ENCODE data around the gene XNDC1N. TPM values are rescaled to one million over a fixed set of nuclear protein-coding genes. Genes with fewer than 3 reads are reported as not detected.
"Not testable (repeated sequence)": the region's sequence is repeated elsewhere in the genome, so short reads cannot be mapped to it uniquely, and the experiment has no call there.

The XNDC1N gene
- total RNA-seq, 3 donors from 2014 or later: 10.2 to 14.0 (median 12.8) TPM

DNA sequence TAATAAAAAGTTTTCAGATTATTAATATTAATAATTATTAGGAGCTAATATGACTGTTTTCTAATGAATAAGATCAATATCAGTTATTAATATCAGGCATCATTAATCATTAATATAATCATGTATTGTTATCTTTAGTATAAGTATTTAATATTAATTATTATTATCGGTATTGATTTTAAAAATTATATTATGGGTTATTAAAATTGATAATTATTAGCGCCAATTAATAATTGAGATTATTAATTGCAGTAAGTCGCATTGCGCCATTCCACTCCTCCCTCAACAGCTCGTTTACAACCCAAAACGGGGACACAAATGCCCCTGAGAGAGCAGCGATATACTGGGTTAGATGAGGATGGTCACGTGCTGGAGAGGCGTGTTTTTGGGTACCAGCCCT, 20.2 kb downstream of the XNDC1N start:
- H3K4me1 ChIP-seq: no peaks in the 10 kb centered on the region
- TF ChIP-seq POLR2AphosphoS5 (IDR thresholded peaks at IDR 0.05): no peak
- TF ChIP-seq POLR2A (IDR thresholded peaks at IDR 0.05): no peak
- no peak for DNase-seq (ENCODE audit: low spot score in 2 of 2)
- H3K27me3 ChIP-seq: no peaks in the 10 kb centered on the region
- no peaks in the 10 kb centered on the region for H3K9me3 ChIP-seq
- no peak overlapping the region for H3K4me3 ChIP-seq
- H3K27ac ChIP-seq: no peak overlapping the region
- no peaks in the 10 kb centered on the region for H3K36me3 ChIP-seq
- intact Hi-C loops (cut with DNase I; ENCODE audit: low total_unique reads): no loop called here

DNA sequence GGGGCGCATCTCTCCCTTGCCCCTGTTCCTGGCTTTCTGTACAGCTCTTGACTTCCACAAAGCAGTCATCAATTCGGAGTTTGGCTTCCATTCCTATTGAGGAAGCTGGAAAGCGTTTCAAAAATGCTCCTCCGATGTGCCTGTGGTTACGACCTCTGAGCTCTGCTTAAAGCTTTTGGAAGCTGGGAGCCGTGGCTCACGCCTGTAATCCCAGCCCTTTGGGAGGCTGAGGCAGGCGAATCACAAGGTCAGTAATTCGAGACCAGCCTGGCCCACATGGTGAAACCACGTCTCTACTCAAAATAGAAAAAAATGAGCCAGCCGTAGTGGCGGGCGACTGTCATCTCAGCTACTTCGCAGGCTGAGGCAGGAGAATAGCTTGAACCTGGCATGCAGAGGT, 27.3 kb downstream of the XNDC1N start:
- H3K27ac ChIP-seq; DNase-seq (ENCODE audit: low spot score in 2 of 2); H3K9me3 ChIP-seq; H3K27me3 ChIP-seq; intact Hi-C loops (cut with DNase I; ENCODE audit: low total_unique reads); H3K4me3 ChIP-seq; H3K36me3 ChIP-seq; H3K4me1 ChIP-seq: not testable (repeated sequence)

GRCh38 chr11:71895961-71896360, 32.4 kb downstream of the XNDC1N start:
- intact Hi-C loops (cut with DNase I; ENCODE audit: low total_unique reads): no loop called here
- Histone ChIP-seq H3K36me3 (no peaks in the 10 kb centered on the region), H3K27ac (no peak overlapping the region), H3K4me1 (no peaks in the 10 kb centered on the region), H3K27me3 (no peaks in the 10 kb centered on the region), H3K9me3 (no peaks in the 10 kb centered on the region), H3K4me3 (no peak overlapping the region)
- no peak for DNase-seq (ENCODE audit: low spot score in 2 of 2)
- no peak for TF ChIP-seq POLR2AphosphoS5 (IDR thresholded peaks at IDR 0.05)
- no peak for TF ChIP-seq POLR2A (IDR thresholded peaks at IDR 0.05)
- TF ChIP-seq CTCF (IDR thresholded peaks at IDR 0.05): no peak

- H3K4me3 ChIP-seq; H3K36me3 ChIP-seq; H3K9me3 ChIP-seq; H3K27me3 ChIP-seq; H3K4me1 ChIP-seq; intact Hi-C loops (cut with DNase I; ENCODE audit: low total_unique reads); H3K27ac ChIP-seq; DNase-seq (ENCODE audit: low spot score in 2 of 2): not testable (repeated sequence)
Observed at GRCh38 chr11:71889181-71889872, 39.1 kb downstream of the XNDC1N start.

DNA sequence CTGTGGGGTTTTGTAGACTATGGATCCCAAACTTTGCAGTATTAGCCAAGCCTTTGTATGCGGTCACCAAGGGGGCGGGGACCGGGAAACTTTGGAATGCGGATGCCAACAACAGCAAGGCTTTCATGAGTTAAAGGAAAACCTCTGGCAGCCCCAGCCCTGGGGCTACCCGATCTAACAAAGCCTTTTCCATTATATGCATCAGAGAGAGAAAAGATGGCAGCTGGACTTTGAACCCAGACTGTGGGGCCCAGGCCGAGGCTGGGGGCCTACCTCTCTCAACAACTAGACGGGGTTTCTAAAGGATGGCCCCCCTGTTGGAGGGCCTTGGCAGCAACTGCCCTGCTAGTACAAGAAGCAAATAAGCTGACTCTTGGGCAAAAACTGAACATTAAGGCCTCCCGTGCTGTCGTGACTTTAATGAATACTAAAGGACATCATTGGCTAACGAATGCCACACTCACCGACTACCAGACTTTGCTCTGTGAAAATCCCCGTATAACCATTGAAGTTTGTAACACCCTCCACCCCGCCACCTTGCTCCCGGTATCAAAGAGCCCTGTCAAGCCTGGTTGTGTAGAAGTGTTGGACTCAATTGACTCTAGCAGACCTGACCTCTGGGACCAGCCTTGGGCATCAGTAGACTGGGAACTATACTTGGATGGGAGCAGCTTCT, 39.9 kb downstream of the XNDC1N start:
- H3K4me3 ChIP-seq; H3K9me3 ChIP-seq; DNase-seq (ENCODE audit: low spot score in 2 of 2); H3K36me3 ChIP-seq; H3K27ac ChIP-seq; H3K4me1 ChIP-seq; intact Hi-C loops (cut with DNase I; ENCODE audit: low total_unique reads); H3K27me3 ChIP-seq: not testable (repeated sequence)

DNA sequence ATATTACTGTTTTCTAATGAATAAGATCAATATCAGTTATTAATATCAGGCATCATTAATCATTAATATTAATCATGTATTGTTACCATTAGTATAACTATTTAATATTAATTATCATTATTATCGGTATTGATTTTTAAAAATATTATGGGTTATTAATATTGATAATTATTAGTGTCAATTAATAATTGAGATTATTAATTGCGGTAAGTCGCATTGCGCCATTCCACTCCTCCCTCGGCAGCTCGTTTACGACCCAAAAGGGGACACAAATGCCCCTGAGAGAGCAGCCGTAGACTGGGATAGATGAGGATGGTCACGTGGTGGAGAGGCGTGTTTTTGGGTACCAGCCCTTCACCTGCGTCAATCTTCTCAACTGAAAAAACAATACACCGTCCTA, 42.6 kb downstream of the XNDC1N start:
- intact Hi-C loops (cut with DNase I; ENCODE audit: low total_unique reads); H3K9me3 ChIP-seq; H3K4me1 ChIP-seq: not testable (repeated sequence)

More for the DNA sequence above, 42.6 kb downstream of the XNDC1N start:
- DNase-seq (ENCODE audit: low spot score in 2 of 2); H3K36me3 ChIP-seq; H3K27me3 ChIP-seq; H3K4me3 ChIP-seq; H3K27ac ChIP-seq: not testable (repeated sequence)

Other genes with a start within 250 kb of the XNDC1N start
- gene DEFB108B, start 95.4 kb downstream of the XNDC1N start, total RNA-seq: not detected
- gene DEFB131B, start 50.1 kb downstream of the XNDC1N start, total RNA-seq: not detected
- 10 to 100 TPM; 21.8 to 39.0 (median 37.3) TPM for gene RNF121, start 452 bp upstream of the XNDC1N start, total RNA-seq
- 10 to 100 TPM in 2 of 3 donors, 1 to 10 TPM in 1; 2.6 to 10.4 (median 10.2) TPM for gene IL18BP, start 70.3 kb upstream of the XNDC1N start, total RNA-seq
- 100 to 1,000 TPM; 240 to 412 (median 283) TPM for gene NUMA1, start 151.9 kb upstream of the XNDC1N start, total RNA-seq
- gene LRRC51, start 152.3 kb upstream of the XNDC1N start, total RNA-seq: 100 to 1,000 TPM in 1 of 3 donors, 10 to 100 TPM in 2; 14.9 to 103 (median 17.1) TPM
- gene LAMTOR1, start 174.7 kb upstream of the XNDC1N start, total RNA-seq: 100 to 1,000 TPM in 2 of 3 donors, 10 to 100 TPM in 1; 87.2 to 120 (median 112) TPM
- not detected for gene TOMT, start 177.3 kb upstream of the XNDC1N start, total RNA-seq
- gene ANAPC15, start 184.1 kb upstream of the XNDC1N start, total RNA-seq: 10 to 100 TPM; 12.1 to 22.4 (median 21.4) TPM
- under 1 TPM in 1 of 3 donors, not detected in 2; 0.48 TPM for gene FOLR3, start 207.1 kb upstream of the XNDC1N start, total RNA-seq

All from breast epithelium (tissue), 4 donors.